Measurements from ENCODE around the gene PCDH15. TPM values are rescaled to one million over a fixed set of nuclear protein-coding genes. Genes with fewer than 3 reads are reported as not detected.
"Not testable (repeated sequence)": the region's sequence is repeated elsewhere in the genome, so short reads cannot be mapped to it uniquely, and the experiment has no call there.

PCDH15 gene
- total RNA-seq, 1 donor from 2014 or later: not detected

GRCh38 chr10:54525816-54526215, 275.2 kb downstream of the PCDH15 start:
- Mint-ChIP-seq H3K27ac (no peak overlapping the region), H3K27me3 (no peaks in the 10 kb centered on the region), H3K4me1 (no peaks in the 10 kb centered on the region), H3K36me3 (ENCODE audit: low read depth) (no peaks in the 10 kb centered on the region), H3K4me3 (no peak overlapping the region), H3K9me3 (peaks cover 10% of the 10 kb centered on the region)
- POLR2A ChIA-PET: no interaction called here
- CTCF ChIA-PET: no interaction called here
- ATAC-seq (ENCODE audit: low read depth): no peak
- TF ChIP-seq CTCF (IDR thresholded peaks at IDR 0.05): no peak
- no peak for DNase-seq
- intact Hi-C loops (cut with micrococcal nuclease): no loop called here

GRCh38 chr10:54515244-54515643, 285.8 kb downstream of the PCDH15 start:
- H3K27ac Mint-ChIP-seq; ATAC-seq (ENCODE audit: low read depth); CTCF ChIA-PET; H3K4me3 Mint-ChIP-seq; H3K36me3 Mint-ChIP-seq (ENCODE audit: low read depth); DNase-seq; POLR2A ChIA-PET; intact Hi-C loops (cut with micrococcal nuclease); H3K9me3 Mint-ChIP-seq; H3K4me1 Mint-ChIP-seq; H3K27me3 Mint-ChIP-seq: not testable (repeated sequence)

- Mint-ChIP-seq H3K36me3 (ENCODE audit: low read depth) (no peaks in the 10 kb centered on the region), H3K9me3 (peaks cover 15% of the 10 kb centered on the region), H3K4me3 (no peak overlapping the region), H3K4me1 (no peaks in the 10 kb centered on the region), H3K27ac (no peak overlapping the region), H3K27me3 (no peaks in the 10 kb centered on the region)
- DNase-seq (no peak), ATAC-seq (ENCODE audit: low read depth) (no peak)
- POLR2A ChIA-PET: no interaction called here
- intact Hi-C loops (cut with micrococcal nuclease): no loop called here
- TF ChIP-seq CTCF (IDR thresholded peaks at IDR 0.05): no peak
- CTCF ChIA-PET: no interaction called here
These were observed 297.2 kb downstream of the PCDH15 start for GRCh38 chr10:54503863-54504262.

GRCh38 chr10:54501929-54502328, 299.1 kb downstream of the PCDH15 start:
- Mint-ChIP-seq H3K4me3 (no peak overlapping the region), H3K27ac (no peak overlapping the region), H3K36me3 (ENCODE audit: low read depth) (no peaks in the 10 kb centered on the region), H3K27me3 (no peaks in the 10 kb centered on the region), H3K9me3 (peaks cover 17% of the 10 kb centered on the region), H3K4me1 (no peaks in the 10 kb centered on the region)
- DNase-seq (no peak), ATAC-seq (ENCODE audit: low read depth) (no peak)
- no peak for TF ChIP-seq CTCF (IDR thresholded peaks at IDR 0.05)
- POLR2A ChIA-PET: no interaction called here
- CTCF ChIA-PET: no interaction called here
- intact Hi-C loops (cut with micrococcal nuclease): no loop called here

- no peak overlapping the region for H3K27ac Mint-ChIP-seq
- no peak for TF ChIP-seq CTCF (IDR thresholded peaks at IDR 0.05)
- no peak for DNase-seq
- CTCF ChIA-PET: no interaction called here
- H3K36me3 Mint-ChIP-seq (ENCODE audit: low read depth): no peaks in the 10 kb centered on the region
- no peaks in the 10 kb centered on the region for H3K27me3 Mint-ChIP-seq
- ATAC-seq (ENCODE audit: low read depth): no peak
- intact Hi-C loops (cut with micrococcal nuclease): no loop called here
- no peaks in the 10 kb centered on the region for H3K4me1 Mint-ChIP-seq
- POLR2A ChIA-PET: no interaction called here
- H3K4me3 Mint-ChIP-seq: no peak overlapping the region
- H3K9me3 Mint-ChIP-seq: peaks cover 21% of the 10 kb centered on the region
These were observed 304.2 kb downstream of the PCDH15 start for GRCh38 chr10:54496852-54497251.

- TF ChIP-seq CTCF (IDR thresholded peaks at IDR 0.05): no peak
- H3K4me1 Mint-ChIP-seq: no peaks in the 10 kb centered on the region
- no peak overlapping the region for H3K4me3 Mint-ChIP-seq
These were observed 313.3 kb downstream of the PCDH15 start for GRCh38 chr10:54487743-54488142.

More at GRCh38 chr10:54487743-54488142, 313.3 kb downstream of the PCDH15 start:
- H3K36me3 Mint-ChIP-seq (ENCODE audit: low read depth): no peaks in the 10 kb centered on the region
- intact Hi-C loops (cut with micrococcal nuclease): no loop called here
- no peaks in the 10 kb centered on the region for H3K27me3 Mint-ChIP-seq
- no peak overlapping the region for H3K27ac Mint-ChIP-seq
- H3K9me3 Mint-ChIP-seq: peaks cover 10% of the 10 kb centered on the region
- no peak for ATAC-seq (ENCODE audit: low read depth)
- DNase-seq: no peak
- CTCF ChIA-PET: no interaction called here
- POLR2A ChIA-PET: no interaction called here
